GM12878 (cell line): Measurements from ENCODE around the gene SIKE1.
"Not testable (repeated sequence)": the region's sequence is repeated elsewhere in the genome, so short reads cannot be mapped to it uniquely, and the experiment has no call there.

Experiments
- ASH2L ChIP-seq: fragments of 300-600, 200-600 bp; sonication (generic); IDR thresholded peaks from 2 replicates; pipeline ENCODE4 v1.6.1; 2017; ENCODE audit warnings: low read depth, mild to moderate bottlenecking, borderline replicate concordance
- BCL11A ChIP-seq: IDR thresholded peaks from 2 replicates; pipeline ENCODE4 v1.6.1; 2011; ENCODE audit warnings: low read depth, low read length
- POLR2A ChIP-seq: IDR thresholded peaks from 2 replicates; pipeline ENCODE4 v1.6.1; 2011; ENCODE audit warnings: low read depth, mild to moderate bottlenecking, low read length
- TAF1 ChIP-seq: IDR thresholded peaks from 2 replicates; pipeline ENCODE4 v1.6.1; 2011; ENCODE audit warnings: mild to moderate bottlenecking, low read depth, low read length, borderline replicate concordance
- TCF12 ChIP-seq: IDR thresholded peaks from 2 replicates; pipeline ENCODE4 v1.6.1; 2011; ENCODE audit warnings: low read depth, mild to moderate bottlenecking, low read length
- TF ChIP-seq, protein P1 (sequence below), 3 experiments: IDR thresholded peaks in 2 of 3; conservative IDR thresholded peaks in 1 of 3; 2 replicates each; pipeline ENCODE4 v1.5.1; 2011; ENCODE audit warnings: low read depth in 3 of 3, low read length in 3 of 3, mild to moderate bottlenecking in 3 of 3, control low read depth in 2 of 3, moderate library complexity in 2 of 3, inconsistent platforms in 1 of 3, mixed read lengths in 1 of 3; ENCODE audit not compliant: control insufficient read depth in 2 of 3, insufficient read depth in 1 of 3; ENCODE audit errors: extremely low read depth in 1 of 3
- TF ChIP-seq, protein P2 (sequence below): IDR thresholded peaks from 2 replicates; pipeline ENCODE4 v1.6.1; 2012; ENCODE audit warnings: low read depth, low read length, improper control_type of control experiment
- TF ChIP-seq, protein P3 (sequence below): fragments of 450-650 bp; IDR thresholded peaks from 2 replicates; pipeline ENCODE4 v1.6.1; 2016; ENCODE audit warnings: mild to moderate bottlenecking

DNA sequence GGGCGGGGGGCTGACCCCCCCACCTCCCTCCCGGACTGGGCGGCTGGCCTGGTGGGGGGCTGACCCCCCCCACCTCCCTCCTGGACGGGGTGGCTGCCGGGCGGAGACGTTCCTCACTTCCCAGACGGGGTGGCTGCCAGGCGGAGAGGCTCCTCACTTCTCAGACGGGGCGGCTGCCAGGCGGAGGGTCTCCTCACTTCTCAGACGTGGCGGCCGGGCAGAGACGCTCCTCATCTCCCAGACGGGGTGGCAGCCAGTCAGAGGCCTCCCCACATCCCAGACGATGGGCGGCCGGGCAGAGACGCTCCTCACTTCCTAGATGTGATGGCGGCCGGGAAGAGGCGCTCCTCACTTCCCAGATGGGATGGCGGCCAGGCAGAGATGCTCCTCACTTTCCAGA is 10.1 kb upstream of the SIKE1 start:
- not testable (repeated sequence) for TF ChIP-seq TCF12, ASH2L, POLR2A, TAF1, BCL11A
- TF ChIP-seq, protein P1, sequence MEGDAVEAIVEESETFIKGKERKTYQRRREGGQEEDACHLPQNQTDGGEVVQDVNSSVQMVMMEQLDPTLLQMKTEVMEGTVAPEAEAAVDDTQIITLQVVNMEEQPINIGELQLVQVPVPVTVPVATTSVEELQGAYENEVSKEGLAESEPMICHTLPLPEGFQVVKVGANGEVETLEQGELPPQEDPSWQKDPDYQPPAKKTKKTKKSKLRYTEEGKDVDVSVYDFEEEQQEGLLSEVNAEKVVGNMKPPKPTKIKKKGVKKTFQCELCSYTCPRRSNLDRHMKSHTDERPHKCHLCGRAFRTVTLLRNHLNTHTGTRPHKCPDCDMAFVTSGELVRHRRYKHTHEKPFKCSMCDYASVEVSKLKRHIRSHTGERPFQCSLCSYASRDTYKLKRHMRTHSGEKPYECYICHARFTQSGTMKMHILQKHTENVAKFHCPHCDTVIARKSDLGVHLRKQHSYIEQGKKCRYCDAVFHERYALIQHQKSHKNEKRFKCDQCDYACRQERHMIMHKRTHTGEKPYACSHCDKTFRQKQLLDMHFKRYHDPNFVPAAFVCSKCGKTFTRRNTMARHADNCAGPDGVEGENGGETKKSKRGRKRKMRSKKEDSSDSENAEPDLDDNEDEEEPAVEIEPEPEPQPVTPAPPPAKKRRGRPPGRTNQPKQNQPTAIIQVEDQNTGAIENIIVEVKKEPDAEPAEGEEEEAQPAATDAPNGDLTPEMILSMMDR (IDR thresholded peaks at IDR 0.05 in 2 of 3, conservative IDR thresholded peaks at IDR 0.05 in 1 of 3; ENCODE audit: control insufficient read depth in 2 of 3, extremely low read depth in 1 of 3, insufficient read depth in 1 of 3, low read depth in 3 of 3, low read length in 3 of 3), result not testable (repeated sequence)
- TF ChIP-seq, protein P2, sequence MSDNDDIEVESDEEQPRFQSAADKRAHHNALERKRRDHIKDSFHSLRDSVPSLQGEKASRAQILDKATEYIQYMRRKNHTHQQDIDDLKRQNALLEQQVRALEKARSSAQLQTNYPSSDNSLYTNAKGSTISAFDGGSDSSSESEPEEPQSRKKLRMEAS, result not testable (repeated sequence)
- TF ChIP-seq, protein P3, sequence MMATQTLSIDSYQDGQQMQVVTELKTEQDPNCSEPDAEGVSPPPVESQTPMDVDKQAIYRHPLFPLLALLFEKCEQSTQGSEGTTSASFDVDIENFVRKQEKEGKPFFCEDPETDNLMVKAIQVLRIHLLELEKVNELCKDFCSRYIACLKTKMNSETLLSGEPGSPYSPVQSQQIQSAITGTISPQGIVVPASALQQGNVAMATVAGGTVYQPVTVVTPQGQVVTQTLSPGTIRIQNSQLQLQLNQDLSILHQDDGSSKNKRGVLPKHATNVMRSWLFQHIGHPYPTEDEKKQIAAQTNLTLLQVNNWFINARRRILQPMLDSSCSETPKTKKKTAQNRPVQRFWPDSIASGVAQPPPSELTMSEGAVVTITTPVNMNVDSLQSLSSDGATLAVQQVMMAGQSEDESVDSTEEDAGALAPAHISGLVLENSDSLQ, result not testable (repeated sequence)
